Panc1 (cell line): Measurements from ENCODE around the gene RAD51C. TPM values are rescaled to one million over a fixed set of nuclear protein-coding genes. Genes with fewer than 3 reads are reported as not detected.

Source experiments
- ATAC-seq: fragments of 200-7000 bp; cut with Tn5 transposase; 2 replicates; pipeline ENCODE4 v1.9.1; 2020; ENCODE audit warnings: mild to moderate bottlenecking, moderate library complexity
- BruUV-seq: library from RNA; stranded (reverse); fragments of 400-500 nt; replicated peaks from 2 replicates; lab custom pipeline; 2021; lab: Mats Ljungman, UMichigan
- CTCF ChIA-PET: fragments of 300-600 bp; sonication (Branson Sonifier 250); formaldehyde crosslinking; loops from one replicate; lab custom pipeline; 2022; ENCODE audit warnings: antibody characterized with exemption; lab: Charles Lee
- POLR2A ChIA-PET: fragments of 300-600 bp; sonication (Branson Sonifier 250); formaldehyde crosslinking; loops from one replicate; lab custom pipeline; 2022; ENCODE audit warnings: antibody characterized with exemption; lab: Charles Lee
- DNase-seq: peaks from one replicate; pipeline ENCODE4 v3.0.0-alpha.2; 2010; ENCODE audit warnings: low read depth, low spot score
- H3K27ac ChIP-seq: 2 replicates; pipeline ENCODE4 v1.5.1; 2011; ENCODE audit warnings: mild to moderate bottlenecking, low read length, inconsistent platforms
- H3K27me3 ChIP-seq: fragments of 200-500 bp; sonication (Bioruptor generic); 2 replicates; pipeline ENCODE4 v1.6.0; 2014; ENCODE audit warnings: low read length, inconsistent platforms; ENCODE audit not compliant: control insufficient read depth, insufficient read depth
- H3K36me3 ChIP-seq: fragments of 200-500 bp; sonication (Bioruptor generic); 2 replicates; pipeline ENCODE4 v1.5.1; 2014; ENCODE audit warnings: inconsistent platforms, mild to moderate bottlenecking, low read length, moderate library complexity; ENCODE audit not compliant: control insufficient read depth, insufficient read depth
- H3K4me1 ChIP-seq: 2 replicates; pipeline ENCODE4 v1.5.1; 2011; ENCODE audit warnings: inconsistent platforms, mild to moderate bottlenecking, low read length, moderate library complexity; ENCODE audit not compliant: control insufficient read depth, insufficient read depth
- H3K4me3 ChIP-seq, 2 experiments: 2 replicates each; pipeline ENCODE4 v1.5.1; 2011 to 2012; ENCODE audit warnings: low read depth in 2 of 2, low read length in 2 of 2, mild to moderate bottlenecking in 2 of 2, inconsistent platforms in 1 of 2, moderate library complexity in 1 of 2
- H3K9me3 ChIP-seq: fragments of 200-500 bp; sonication (Bioruptor generic); 2 replicates; pipeline ENCODE4 v1.5.1; 2014; ENCODE audit warnings: low read depth, mild to moderate bottlenecking, inconsistent platforms, low read length, moderate library complexity; ENCODE audit not compliant: control insufficient read depth, insufficient read depth
- CTCF ChIP-seq: fragments of 450-650 bp; IDR thresholded peaks from 2 replicates; pipeline ENCODE4 v1.5.1; 2017; ENCODE audit warnings: mild to moderate bottlenecking
- POLR2AphosphoS5 ChIP-seq: IDR thresholded peaks from 2 replicates; pipeline ENCODE4 v1.6.1; 2012; ENCODE audit warnings: mild to moderate bottlenecking, low read depth, low read length, moderate library complexity
- REST ChIP-seq, 2 experiments: IDR thresholded peaks; 2 replicates each; pipeline ENCODE4 v1.6.1; 2011 to 2012; ENCODE audit warnings: low read depth in 2 of 2, control low read depth in 1 of 2, low read length in 1 of 2, mild to moderate bottlenecking in 1 of 2, moderate library complexity in 1 of 2; ENCODE audit not compliant: insufficient read depth in 1 of 2
- SIN3A ChIP-seq: IDR thresholded peaks from 2 replicates; pipeline ENCODE4 v1.6.1; 2012; ENCODE audit warnings: low read depth, mild to moderate bottlenecking, low read length, moderate library complexity, borderline replicate concordance; ENCODE audit not compliant: insufficient read depth
- TCF7L2 ChIP-seq: IDR thresholded peaks from 2 replicates; pipeline ENCODE4 v1.6.1; 2011; ENCODE audit warnings: mild to moderate bottlenecking, low read depth, low read length, inconsistent platforms
- in situ Hi-C: cut with HindIII; loops from 2 replicates; pipeline ENCODE4 v1.10.0; 2016; ENCODE audit warnings: low sequenced_read_pairs, low pct_unique_long_range_greater_than_20kb
- intact Hi-C: fragments of 100-400 bp; cut with micrococcal nuclease; formaldehyde crosslinking; loops from one replicate; pipeline ENCODE4 v1.10.0; 2022; ENCODE audit not compliant: unreplicated experiment
- total RNA-seq: library from RNA; stranded (reverse); gene quantifications from one replicate; pipeline ENCODE4 v1.2.1, GENCODE V29; 2021; ENCODE audit not compliant: unreplicated experiment

The RAD51C gene
- total RNA-seq, 1 experiment from 2014 or later = 19.9 TPM

- CTCF ChIA-PET = no interaction called here
Observed at GRCh38 chr17:58755577-58756245, 63.3 kb downstream of the RAD51C start, which contains the start of gene PPM1E. PPM1E (plus strand) TSS chr17:58755854.

GRCh38 chr17:58756246-58757161, 64.1 kb downstream of the RAD51C start:
- CTCF ChIA-PET = no interaction called here

More at GRCh38 chr17:58755577-58756245, 63.3 kb downstream of the RAD51C start, which contains the start of gene PPM1E:
- Histone ChIP-seq H3K36me3 (no peaks in the 10 kb centered on the region), H3K4me1 (no peaks in the 10 kb centered on the region), H3K4me3 (peak within 1 kb of the TSS; percentile 57 to 70), H3K27me3 (peaks cover 9% of the 10 kb centered on the region), H3K9me3 (no peaks in the 10 kb centered on the region), H3K27ac (no peak within 1 kb of the TSS; the same call in 1 of the 2 replicates)
- intact Hi-C loops (no loop called here), in situ Hi-C loops (no loop called here)
- 0 out of 2 replicates have a peak, but pooled peaks have one; percentile 56 for TF ChIP-seq SIN3A
- TF ChIP-seq REST (IDR thresholded peaks at IDR 0.05; ENCODE audit: insufficient read depth in 1 of 2, low read depth in 2 of 2, low read length in 1 of 2) = peak; percentile 86 to 93
- TF ChIP-seq POLR2AphosphoS5 = no peak
- peak; percentile 96 for ATAC-seq
- POLR2A ChIA-PET = no interaction called here
- BruUV-seq = no TSS peak
- DNase-seq = no peak

More at GRCh38 chr17:58756246-58757161, 64.1 kb downstream of the RAD51C start:
- Histone ChIP-seq H3K27me3 (peaks cover 9% of the 10 kb centered on the region), H3K36me3 (no peaks in the 10 kb centered on the region), H3K27ac (no peak overlapping the region), H3K9me3 (no peaks in the 10 kb centered on the region), H3K4me3 (peak overlapping the region; percentile 57 to 70), H3K4me1 (no peaks in the 10 kb centered on the region)
- no TSS peak for BruUV-seq
- peak; percentile 61 for ATAC-seq
- no peak for TF ChIP-seq TCF7L2
- no peak for TF ChIP-seq POLR2AphosphoS5
- no peak for TF ChIP-seq CTCF
- TF ChIP-seq REST (IDR thresholded peaks at IDR 0.05; ENCODE audit: insufficient read depth in 1 of 2, low read depth in 2 of 2, low read length in 1 of 2) = no peak
- TF ChIP-seq SIN3A = no peak
- POLR2A ChIA-PET = no interaction called here
- in situ Hi-C loops = no loop called here
- DNase-seq = no peak
- intact Hi-C loops = no loop called here
